Erythroblast (primary cell): ENCODE measurements around the gene LRBA.

Experiments used
- GATA1 ChIP-seq: IDR thresholded peaks from 2 replicates; pipeline ENCODE4 v1.6.1; 2011; ENCODE audit warnings: low read depth, mild to moderate bottlenecking, control low read depth, low read length, moderate library complexity
- POLR2A ChIP-seq: IDR thresholded peaks from 2 replicates; pipeline ENCODE4 v1.6.1; 2011; ENCODE audit warnings: mild to moderate bottlenecking, low read length

DNA sequence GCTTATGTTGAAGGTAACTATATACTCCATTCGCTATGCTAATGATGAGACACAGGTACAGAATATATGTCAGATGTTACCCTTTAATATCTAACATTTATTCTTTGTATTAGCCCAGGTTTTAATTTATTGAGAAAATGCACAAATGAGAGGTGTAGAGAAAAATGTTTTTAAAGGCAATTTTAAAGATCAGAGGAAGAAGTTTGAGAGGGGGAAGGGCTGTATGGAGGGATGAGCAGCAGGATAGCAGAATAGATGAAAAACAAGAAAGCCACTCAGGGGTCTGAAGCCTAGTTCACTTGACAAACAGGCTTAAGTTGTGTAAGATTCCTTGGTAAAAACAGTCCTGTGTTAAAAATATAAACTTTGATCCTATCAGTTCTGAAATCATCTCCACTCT is 429.5 kb downstream of the LRBA start:
- no peak for TF ChIP-seq POLR2A
- TF ChIP-seq GATA1: no peak
